Measurements from ENCODE around the gene CD151.
A peak's percentile ranks its signal among the peaks of the same experiment; 100 is the strongest.

The CD151 gene

DNA sequence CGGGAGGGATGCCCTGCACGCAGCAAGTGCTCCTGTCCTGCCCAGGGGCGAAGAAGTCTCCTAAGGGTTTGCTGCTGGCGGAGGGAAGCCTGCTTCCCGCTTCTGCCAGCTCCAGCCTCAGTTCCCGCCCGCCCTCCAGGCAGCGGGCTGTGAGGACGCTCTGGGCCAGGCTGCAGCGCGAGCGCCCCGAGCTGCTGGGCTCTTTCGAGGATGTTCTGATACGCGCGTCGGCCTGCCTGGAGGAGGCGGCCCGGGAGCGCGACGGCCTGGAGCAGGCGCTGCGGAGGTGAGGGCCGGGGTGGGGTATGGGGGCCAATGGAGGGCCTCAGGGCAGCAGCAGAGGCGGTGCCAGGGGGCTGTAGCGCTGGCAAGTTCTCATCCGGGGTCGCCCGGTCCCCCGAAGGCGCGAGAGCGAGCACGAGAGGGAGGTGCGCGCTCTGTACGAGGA lies 2.9 kb upstream of the CD151 start:
- no peak for DNase-seq (ENCODE audit: low read depth)
- TF ChIP-seq, protein P1, sequence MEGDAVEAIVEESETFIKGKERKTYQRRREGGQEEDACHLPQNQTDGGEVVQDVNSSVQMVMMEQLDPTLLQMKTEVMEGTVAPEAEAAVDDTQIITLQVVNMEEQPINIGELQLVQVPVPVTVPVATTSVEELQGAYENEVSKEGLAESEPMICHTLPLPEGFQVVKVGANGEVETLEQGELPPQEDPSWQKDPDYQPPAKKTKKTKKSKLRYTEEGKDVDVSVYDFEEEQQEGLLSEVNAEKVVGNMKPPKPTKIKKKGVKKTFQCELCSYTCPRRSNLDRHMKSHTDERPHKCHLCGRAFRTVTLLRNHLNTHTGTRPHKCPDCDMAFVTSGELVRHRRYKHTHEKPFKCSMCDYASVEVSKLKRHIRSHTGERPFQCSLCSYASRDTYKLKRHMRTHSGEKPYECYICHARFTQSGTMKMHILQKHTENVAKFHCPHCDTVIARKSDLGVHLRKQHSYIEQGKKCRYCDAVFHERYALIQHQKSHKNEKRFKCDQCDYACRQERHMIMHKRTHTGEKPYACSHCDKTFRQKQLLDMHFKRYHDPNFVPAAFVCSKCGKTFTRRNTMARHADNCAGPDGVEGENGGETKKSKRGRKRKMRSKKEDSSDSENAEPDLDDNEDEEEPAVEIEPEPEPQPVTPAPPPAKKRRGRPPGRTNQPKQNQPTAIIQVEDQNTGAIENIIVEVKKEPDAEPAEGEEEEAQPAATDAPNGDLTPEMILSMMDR (IDR thresholded peaks at IDR 0.05; ENCODE audit: low read depth, low read length, missing control alignments) = no peak
- in situ Hi-C loops (cut with HindIII; ENCODE audit: low sequenced_read_pairs) = no loop called here
- H3K4me3 ChIP-seq (ENCODE audit: low read depth, low read length) = peak overlapping the region; percentile 30

GRCh38 chr11:830295-831117 lies 2.2 kb upstream of the CD151 start:
- no peak for DNase-seq (ENCODE audit: low read depth)
- in situ Hi-C loops (cut with HindIII; ENCODE audit: low sequenced_read_pairs) = no loop called here
- TF ChIP-seq, protein P1 (IDR thresholded peaks at IDR 0.05; ENCODE audit: low read depth, low read length, missing control alignments) = no peak
- H3K4me3 ChIP-seq (ENCODE audit: low read depth, low read length) = peak overlapping the region; percentile 30

GRCh38 chr11:831118-831864 lies 1.5 kb upstream of the CD151 start:
- H3K4me3 ChIP-seq (ENCODE audit: low read depth, low read length) = peak overlapping the region; percentile 30
- in situ Hi-C loops (cut with HindIII; ENCODE audit: low sequenced_read_pairs) = no loop called here
- DNase-seq (ENCODE audit: low read depth) = no peak
- TF ChIP-seq, protein P1 (IDR thresholded peaks at IDR 0.05; ENCODE audit: low read depth, low read length, missing control alignments) = no peak

- peak overlapping the region; percentile 72 for H3K4me3 ChIP-seq (ENCODE audit: low read depth, low read length)
- DNase-seq (ENCODE audit: low read depth) = no peak
- in situ Hi-C loops (cut with HindIII; ENCODE audit: low sequenced_read_pairs) = no loop called here
- TF ChIP-seq, protein P1 (IDR thresholded peaks at IDR 0.05; ENCODE audit: low read depth, low read length, missing control alignments) = no peak
Measured at GRCh38 chr11:831961-832528, 707 bp upstream of the CD151 start.

GRCh38 chr11:833114-833791 lies 501 bp downstream of the CD151 start:
- TF ChIP-seq, protein P1 (IDR thresholded peaks at IDR 0.05; ENCODE audit: low read depth, low read length, missing control alignments) = no peak
- H3K4me3 ChIP-seq (ENCODE audit: low read depth, low read length) = peak overlapping the region; percentile 72
- DNase-seq (ENCODE audit: low read depth) = no peak
- in situ Hi-C loops (cut with HindIII; ENCODE audit: low sequenced_read_pairs) = no loop called here

GRCh38 chr11:833849-834311 lies 1.1 kb downstream of the CD151 start:
- H3K4me3 ChIP-seq (ENCODE audit: low read depth, low read length) = peak overlapping the region; percentile 72
- DNase-seq (ENCODE audit: low read depth) = no peak
- in situ Hi-C loops (cut with HindIII; ENCODE audit: low sequenced_read_pairs) = no loop called here
- TF ChIP-seq, protein P1 (IDR thresholded peaks at IDR 0.05; ENCODE audit: low read depth, low read length, missing control alignments) = no peak
